Myocyte (in vitro differentiated cells): ENCODE measurements around the gene RRP9. TPM values are rescaled to one million over a fixed set of nuclear protein-coding genes. Genes with fewer than 3 reads are reported as not detected.
"Not testable (repeated sequence)": the region's sequence is repeated elsewhere in the genome, so short reads cannot be mapped to it uniquely, and the experiment has no call there.

Experiments
- DNase-seq: peaks from one replicate; pipeline ENCODE4 v3.0.0-alpha.2; 2012; ENCODE audit warnings: low read depth
- polyA plus RNA-seq: library from polyadenylated mRNA; unstranded; fragments of >200 nt; gene quantifications from one replicate; pipeline ENCODE4 v1.2.1, GENCODE V29; 2012; ENCODE audit warnings: missing spikeins
- total RNA-seq: library from RNA; depleted of rRNA; stranded (reverse); fragments of >200 nt; gene quantifications from 2 replicates; pipeline ENCODE4 v1.2.3, GENCODE V29; 2014

RRP9 gene
- 22.1 and 22.3 TPM in 2 replicates for total RNA-seq
- 25.1 TPM for polyA plus RNA-seq

DNA sequence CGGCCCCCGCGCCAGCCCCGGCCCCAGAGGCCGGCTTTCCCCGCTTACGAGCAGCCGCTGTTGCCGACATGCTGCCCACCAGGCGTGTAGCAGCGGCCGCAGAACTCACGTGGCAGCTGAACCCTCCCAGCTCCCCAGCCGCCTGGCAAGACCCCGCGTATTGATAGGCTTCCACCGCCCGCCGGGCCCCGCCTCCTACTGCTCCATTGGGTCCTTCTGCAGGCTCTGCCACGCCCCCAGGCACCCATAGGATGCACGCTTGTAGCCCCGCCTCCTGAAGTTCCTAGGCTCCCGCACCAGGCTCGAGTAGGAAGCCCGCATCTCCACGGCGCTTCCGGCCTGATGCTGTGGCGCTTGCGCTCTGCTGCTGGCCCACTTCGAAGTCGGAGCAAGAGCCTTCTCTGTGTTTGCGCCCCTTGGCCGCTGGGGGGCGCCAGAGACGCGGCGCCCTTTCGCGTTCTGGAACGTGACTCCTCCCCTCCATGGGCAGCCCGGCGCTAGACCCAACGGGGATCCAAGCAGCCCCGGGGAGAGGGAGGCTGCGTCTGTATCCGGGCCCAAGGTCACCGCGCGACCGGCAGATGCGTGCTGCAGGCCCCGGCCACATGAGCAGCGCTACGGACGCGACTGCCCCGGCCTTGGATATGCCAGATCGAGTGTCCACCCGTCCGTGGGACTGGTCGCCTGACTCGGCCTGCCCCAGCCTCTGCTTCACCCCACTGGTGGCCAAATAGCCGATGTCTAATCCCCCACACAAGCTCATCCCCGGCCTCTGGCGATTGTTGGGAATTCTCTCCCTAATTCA, at the start of gene RRP9, which contains the start of gene PARP3:
RRP9 (minus strand) TSS at position 107 of the 805 bp plus-strand sequence; CDS start at position 70, 37 bp downstream.
PARP3 (plus strand) TSS at position 566 of the 805 bp plus-strand sequence. CDS start 993 bp downstream, outside the sequence.
- peak; percentile 100 for DNase-seq

DNA sequence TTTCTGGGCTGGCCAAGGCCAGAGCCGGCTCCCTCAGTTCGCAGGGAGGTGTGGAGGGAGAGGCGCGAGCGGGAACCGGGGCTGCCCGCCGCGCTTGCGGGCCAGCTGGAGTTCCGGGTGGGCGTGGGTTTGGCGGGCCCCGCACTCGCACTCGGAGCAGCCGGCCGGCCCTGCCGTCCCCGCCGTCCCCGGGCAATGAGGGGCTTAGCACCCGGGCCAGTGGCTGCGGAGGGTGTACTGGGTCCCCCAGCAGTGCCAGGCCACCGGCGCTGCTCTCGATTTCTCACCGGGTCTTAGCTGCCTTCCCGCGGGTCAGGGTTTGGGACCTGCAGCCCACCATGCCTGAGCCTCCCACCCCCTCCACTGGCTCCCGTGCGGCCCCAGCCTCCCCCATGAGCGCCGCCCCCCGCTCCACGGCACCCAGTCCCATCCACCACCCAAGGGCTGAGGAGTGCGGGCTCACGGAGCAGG, 48.8 kb upstream of the RRP9 start:
- not testable (repeated sequence) for DNase-seq

GRCh38 chr3:51988286-51989146, 46.8 kb upstream of the RRP9 start:
- no peak for DNase-seq

DNA sequence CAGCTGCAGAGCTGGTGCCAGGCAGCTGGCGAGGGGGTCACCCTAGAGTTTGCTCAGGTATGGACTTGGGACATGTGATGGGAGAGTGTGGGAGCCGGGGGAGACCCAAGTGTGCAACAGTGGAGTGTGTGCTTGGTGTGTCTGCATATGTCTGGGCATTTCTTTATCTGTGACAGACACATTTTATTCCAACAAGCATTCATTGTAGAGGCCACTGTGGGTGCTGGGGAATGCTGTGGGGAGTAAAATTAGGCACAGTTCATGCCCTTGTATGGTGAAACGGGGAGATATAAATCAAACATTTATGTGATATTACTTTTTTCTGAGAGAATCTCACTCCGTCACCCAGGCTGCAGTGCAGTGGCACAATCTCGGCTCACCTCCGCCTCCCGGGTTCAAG, 45.9 kb upstream of the RRP9 start:
- DNase-seq: no peak

DNA sequence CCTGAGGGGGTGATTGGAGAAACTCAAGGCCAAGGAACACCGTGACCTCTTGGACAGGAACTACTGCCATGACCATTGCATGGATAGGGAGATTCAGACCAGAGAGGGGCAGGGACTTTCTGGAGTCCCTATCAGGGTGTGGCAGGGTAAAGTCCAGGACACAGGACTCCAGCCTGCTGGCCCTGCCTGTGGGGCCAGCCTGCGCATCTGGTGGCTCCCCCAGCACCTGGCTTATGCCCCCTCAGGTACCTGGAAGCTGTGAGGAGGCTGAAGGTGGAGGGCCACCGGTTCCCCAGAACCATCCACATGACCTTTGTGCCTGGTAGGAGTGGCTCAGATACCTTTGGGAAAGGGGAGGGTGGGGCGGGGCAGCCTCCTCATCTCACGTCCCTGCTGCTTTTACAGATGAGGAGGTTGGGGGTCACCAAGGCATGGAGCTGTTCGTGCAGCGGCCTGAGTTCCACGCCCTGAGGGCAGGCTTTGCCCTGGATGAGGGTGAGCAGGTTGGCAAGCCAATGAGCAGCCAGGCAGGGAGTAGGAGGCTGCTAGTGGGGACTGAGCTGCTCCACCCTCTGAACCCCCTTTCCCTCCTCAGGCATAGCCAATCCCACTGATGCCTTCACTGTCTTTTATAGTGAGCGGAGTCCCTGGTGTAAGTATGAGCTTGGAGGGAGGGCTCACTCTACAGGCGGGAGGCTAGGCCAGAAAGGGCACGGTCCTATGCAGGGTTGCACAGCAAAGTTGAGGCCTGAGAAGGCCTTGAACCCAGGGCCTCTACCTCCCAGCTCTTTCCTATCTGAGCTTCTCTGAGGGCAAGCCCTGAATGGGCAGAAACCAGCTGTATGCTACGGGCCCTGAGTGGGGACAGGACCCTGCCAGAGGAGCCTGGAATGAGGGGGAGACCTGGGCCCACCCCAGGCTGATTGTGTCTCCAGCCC, 44.6 kb upstream of the RRP9 start:
- DNase-seq: no peak

GRCh38 chr3:51985063-51985462, 43.4 kb upstream of the RRP9 start:
- no peak for DNase-seq

GRCh38 chr3:51984269-51984647, 42.6 kb upstream of the RRP9 start:
- no peak for DNase-seq

DNA sequence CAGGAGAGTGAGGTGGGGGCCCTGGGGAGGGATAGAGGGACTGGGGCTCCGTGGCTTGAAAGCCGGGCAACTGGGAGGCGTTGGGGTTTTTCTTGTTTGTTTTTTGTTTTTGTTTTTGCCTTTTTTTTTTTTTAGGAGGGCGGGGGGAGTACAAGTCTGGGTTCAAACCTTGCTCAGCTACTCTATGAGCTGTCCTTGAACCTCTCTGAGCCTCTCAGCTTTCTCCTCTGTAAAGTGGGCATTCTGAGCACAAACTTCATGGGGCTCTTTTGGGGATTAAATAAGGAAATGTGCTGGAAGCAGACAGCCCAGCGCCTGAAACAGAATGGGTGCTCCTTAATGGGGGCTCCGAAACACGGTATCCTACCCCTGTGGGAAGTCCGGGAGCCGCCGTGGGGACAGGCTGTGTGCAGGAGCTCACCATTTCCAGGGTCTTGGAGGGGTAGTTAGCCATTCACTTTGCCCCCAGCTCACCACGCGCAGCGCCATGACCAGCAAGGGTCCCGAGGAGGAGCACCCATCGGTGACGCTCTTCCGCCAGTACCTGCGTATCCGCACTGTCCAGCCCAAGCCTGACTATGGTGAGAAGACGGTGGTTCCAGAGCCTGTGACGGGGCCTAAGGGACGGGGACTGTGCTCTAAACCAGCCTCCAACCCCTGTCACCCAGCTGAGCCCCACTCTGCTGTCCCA, 42.0 kb upstream of the RRP9 start:
- no peak for DNase-seq

GRCh38 chr3:51982838-51983577, 41.3 kb upstream of the RRP9 start, which contains the start of gene ACY1:
ACY1 (plus strand) TSS chr3:51983535; CDS start chr3:51984065, 530 bp downstream.
- DNase-seq: peak; percentile 84

DNA sequence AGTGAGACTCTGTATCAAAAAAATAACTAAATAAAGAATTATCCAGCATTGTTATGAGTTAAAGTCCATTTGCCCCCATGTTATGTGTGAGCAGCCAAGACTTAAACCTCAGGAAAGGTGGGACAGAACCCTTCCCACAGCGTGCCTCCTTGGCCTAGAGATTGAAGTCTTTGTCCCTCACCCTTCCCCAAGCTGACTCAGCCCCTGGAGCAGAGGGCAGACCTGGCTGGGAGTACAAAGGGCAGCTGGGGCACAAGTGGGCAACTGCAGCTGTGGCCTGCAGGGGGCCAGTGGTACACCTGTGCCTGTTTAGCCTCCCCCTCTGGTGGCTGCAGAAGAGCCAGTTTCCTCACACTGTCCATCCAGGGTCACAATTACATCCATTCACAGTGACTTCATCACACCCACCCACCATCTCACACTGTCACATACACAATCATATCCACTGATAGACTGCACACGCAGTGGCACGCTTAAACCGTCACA, 40.7 kb upstream of the RRP9 start:
- DNase-seq: peak; percentile 62

DNA sequence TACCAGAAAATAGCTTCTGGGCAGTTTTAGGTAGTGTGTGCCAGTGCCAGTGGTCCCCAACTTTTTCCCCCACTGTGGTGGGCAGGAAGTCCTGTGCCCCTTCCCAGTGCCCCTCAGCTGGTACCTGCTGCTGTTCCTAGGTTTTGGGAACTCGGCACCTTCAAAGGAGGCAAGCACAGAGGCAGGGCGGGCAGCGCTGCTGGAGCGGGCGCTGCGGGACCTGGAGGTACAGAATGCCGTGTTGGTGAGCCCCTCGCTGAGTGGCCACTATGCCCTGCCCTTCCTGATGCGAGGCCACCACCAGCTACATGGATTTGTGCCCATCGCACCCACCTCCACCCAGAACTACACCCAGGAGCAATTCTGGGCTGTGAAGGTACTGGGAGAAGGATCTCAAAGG, 38.5 kb upstream of the RRP9 start:
- DNase-seq: no peak

DNA sequence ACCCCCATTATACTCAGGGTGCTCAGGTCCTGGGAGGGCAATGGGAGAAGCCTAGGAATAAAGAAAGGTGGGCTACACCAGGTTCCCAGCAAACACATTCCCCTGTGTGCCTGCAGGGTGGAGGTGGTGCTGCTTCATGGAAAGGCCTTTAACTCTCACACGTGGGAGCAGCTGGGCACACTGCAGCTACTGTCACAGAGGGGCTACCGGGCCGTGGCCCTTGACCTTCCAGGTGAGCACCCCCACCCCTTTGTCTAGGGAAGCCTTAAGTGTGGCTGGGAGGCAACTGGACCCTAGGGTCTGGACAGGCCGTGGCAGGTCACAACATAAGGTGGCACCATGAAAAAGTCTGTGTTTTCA, 36.4 kb upstream of the RRP9 start:
- DNase-seq: no peak

- DNase-seq: no peak
Observed at GRCh38 chr3:51977446-51978142, 35.9 kb upstream of the RRP9 start.

DNA sequence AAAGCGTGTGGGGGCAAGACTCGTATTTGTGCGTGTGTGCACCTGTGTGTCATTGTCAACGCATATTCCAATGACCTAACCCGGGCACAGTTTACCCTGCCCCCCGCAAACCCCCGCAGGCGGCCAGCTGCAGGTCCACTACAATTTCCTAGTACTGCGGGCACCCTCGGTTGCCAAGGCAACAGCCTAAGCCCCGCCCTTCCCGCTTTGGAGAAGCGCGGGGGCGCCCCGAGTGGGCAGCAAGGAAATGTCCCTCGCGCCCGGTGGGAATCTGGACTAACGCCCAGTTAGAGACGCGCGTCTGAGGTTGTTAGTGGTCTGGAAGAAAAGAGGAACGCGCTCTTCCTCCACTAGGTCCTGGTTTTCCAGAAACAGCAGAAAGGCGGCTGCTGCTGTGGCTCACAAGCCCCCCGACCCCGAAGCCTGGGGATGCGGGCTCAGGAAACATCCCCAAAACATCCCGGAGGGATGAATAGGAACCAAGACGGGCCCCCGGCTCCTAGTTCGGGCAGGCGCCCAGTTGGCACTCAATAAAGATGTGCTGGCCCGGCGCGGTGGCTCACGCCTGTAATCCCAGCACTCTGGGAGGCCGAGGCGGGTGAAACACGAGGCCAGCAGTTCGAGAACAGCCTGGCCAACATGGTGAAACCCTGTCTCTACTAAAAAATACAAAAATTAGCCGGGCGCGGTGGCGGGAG, 34.3 kb upstream of the RRP9 start:
- peak; percentile 68 for DNase-seq

GRCh38 chr3:51974963-51975851, 33.5 kb upstream of the RRP9 start, which contains the start of gene ABHD14A:
ABHD14A (plus strand) TSS chr3:51975064; CDS start chr3:51975136, 72 bp downstream.
- peak; percentile 72 for DNase-seq

DNA sequence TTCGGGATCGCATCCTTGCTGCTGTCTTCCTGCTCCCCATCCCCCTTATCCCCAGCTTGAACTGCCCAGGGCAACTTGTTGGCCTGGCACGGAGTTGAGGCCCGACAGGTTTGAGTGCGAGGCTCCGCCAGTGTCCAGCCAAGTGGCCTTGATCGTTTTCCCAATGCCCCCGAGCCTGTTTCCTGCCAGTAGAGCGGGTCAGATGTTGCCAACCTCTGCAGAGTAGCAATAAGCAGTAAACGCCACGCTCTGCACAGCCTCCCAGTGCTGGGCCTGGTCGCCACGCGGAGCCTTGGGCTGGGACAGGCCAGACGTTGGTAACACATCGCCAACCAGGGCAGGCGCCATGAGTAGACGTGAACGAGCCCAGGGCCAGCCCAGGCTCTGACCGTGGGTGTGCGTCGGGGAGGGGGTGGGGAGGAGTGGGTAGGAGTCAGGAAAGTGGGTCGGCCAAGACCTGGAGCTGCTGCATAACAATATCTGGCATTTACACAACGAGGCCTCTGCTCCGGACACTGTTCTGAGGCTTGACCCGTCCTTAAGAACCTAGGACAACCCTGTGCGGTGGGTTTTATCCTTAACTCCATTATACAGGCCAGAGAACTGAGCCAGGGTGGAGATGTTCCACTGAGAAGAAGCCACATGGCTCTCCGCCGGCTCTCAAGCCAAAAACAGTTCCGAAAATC, 32.7 kb upstream of the RRP9 start:
- no peak for DNase-seq
